Osteocyte (in vitro differentiated cells): Measurements from ENCODE around the gene MAP4K3. TPM values are rescaled to one million over a fixed set of nuclear protein-coding genes. Genes with fewer than 3 reads are reported as not detected.

Source experiments
- DNase-seq: peaks from one replicate; pipeline ENCODE4 v3.0.0; 2021; ENCODE audit warnings: mixed read lengths; ENCODE audit not compliant: unreplicated experiment; ENCODE audit errors: extremely low spot score
- H3K27ac Mint-ChIP-seq: one replicate; pipeline ENCODE4 v1.8.0; 2021; ENCODE audit warnings: mild to moderate bottlenecking, mixed read lengths; ENCODE audit not compliant: unreplicated experiment
- H3K27me3 Mint-ChIP-seq: one replicate; pipeline ENCODE4 v1.8.0; 2021; ENCODE audit warnings: mixed read lengths; ENCODE audit not compliant: unreplicated experiment
- H3K36me3 Mint-ChIP-seq: one replicate; pipeline ENCODE4 v1.8.0; 2021; ENCODE audit warnings: mixed read lengths; ENCODE audit not compliant: unreplicated experiment
- H3K4me1 Mint-ChIP-seq: one replicate; pipeline ENCODE4 v1.8.0; 2021; ENCODE audit warnings: mixed read lengths; ENCODE audit not compliant: unreplicated experiment
- H3K4me3 Mint-ChIP-seq: one replicate; pipeline ENCODE4 v1.8.0; 2021; ENCODE audit warnings: mild to moderate bottlenecking, moderate library complexity, mixed read lengths; ENCODE audit not compliant: unreplicated experiment
- H3K9me3 Mint-ChIP-seq: one replicate; pipeline ENCODE4 v1.8.0; 2021; ENCODE audit warnings: mixed read lengths; ENCODE audit not compliant: unreplicated experiment
- CTCF ChIP-seq: fragments of 200-600 bp; sonication (generic); IDR thresholded peaks from 2 replicates; pipeline ENCODE4 v1.5.0; 2021; ENCODE audit warnings: antibody characterized with exemption, mild to moderate bottlenecking, moderate library complexity
- total RNA-seq: library from RNA; stranded (reverse); gene quantifications from 2 replicates; pipeline ENCODE4 v1.2.1, GENCODE V29; 2021

Gene MAP4K3
- total RNA-seq, 1 donor from 2014 or later = 35.0 TPM

- Mint-ChIP-seq H3K4me1 (peaks cover 31% of the 10 kb centered on the region), H3K27me3 (no peaks in the 10 kb centered on the region), H3K36me3 (peaks cover 8% of the 10 kb centered on the region), H3K9me3 (peaks cover 4% of the 10 kb centered on the region), H3K27ac (no peak overlapping the region), H3K4me3 (no peak overlapping the region)
- no peak for DNase-seq
- TF ChIP-seq CTCF = no peak
Measured at GRCh38 chr2:39383146-39383545, 53.9 kb downstream of the MAP4K3 start.

DNA sequence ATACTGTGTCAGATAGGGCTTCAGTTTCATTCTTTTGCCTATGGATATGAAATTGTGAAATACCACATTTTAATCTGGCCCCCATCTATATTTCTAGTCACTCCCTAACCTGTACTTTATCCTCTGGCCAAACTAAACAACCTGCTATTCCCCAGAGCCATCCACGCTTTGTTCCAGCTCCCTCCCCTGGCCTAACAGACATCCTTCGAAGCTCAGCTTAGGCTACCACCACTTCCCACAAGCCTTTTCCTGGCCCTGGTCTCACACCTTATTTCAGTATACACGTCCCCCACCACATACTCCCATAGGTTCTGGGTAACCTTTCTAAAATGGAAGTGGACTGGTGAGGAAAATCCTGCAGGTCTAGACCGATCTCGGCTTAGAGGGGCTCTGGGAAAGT, 55.4 kb downstream of the MAP4K3 start:
- TF ChIP-seq CTCF = no peak
- Mint-ChIP-seq H3K4me1 (peaks cover 33% of the 10 kb centered on the region), H3K36me3 (peaks cover 9% of the 10 kb centered on the region), H3K9me3 (peaks cover 4% of the 10 kb centered on the region), H3K27me3 (no peaks in the 10 kb centered on the region), H3K4me3 (no peak overlapping the region), H3K27ac (peak overlapping the region; percentile 72)
- no peak for DNase-seq

GRCh38 chr2:39380525-39381150, 56.4 kb downstream of the MAP4K3 start:
- no peak for DNase-seq

GRCh38 chr2:39379643-39380524, 57.2 kb downstream of the MAP4K3 start:
- H3K27me3 Mint-ChIP-seq = no peaks in the 10 kb centered on the region
- H3K36me3 Mint-ChIP-seq = peaks cover 14% of the 10 kb centered on the region
- H3K27ac Mint-ChIP-seq = peak overlapping the region; percentile 63
- no peak overlapping the region for H3K4me3 Mint-ChIP-seq
- peak; percentile 75 for TF ChIP-seq CTCF
- H3K4me1 Mint-ChIP-seq = peaks cover 33% of the 10 kb centered on the region
- no peak for DNase-seq
- H3K9me3 Mint-ChIP-seq = peaks cover 2% of the 10 kb centered on the region

More at GRCh38 chr2:39380525-39381150, 56.4 kb downstream of the MAP4K3 start:
- TF ChIP-seq CTCF = no peak
- peaks cover 10% of the 10 kb centered on the region for H3K36me3 Mint-ChIP-seq
- H3K9me3 Mint-ChIP-seq = peaks cover 4% of the 10 kb centered on the region
- no peak overlapping the region for H3K4me3 Mint-ChIP-seq
- H3K4me1 Mint-ChIP-seq = peaks cover 33% of the 10 kb centered on the region
- H3K27ac Mint-ChIP-seq = peak overlapping the region; percentile 29
- H3K27me3 Mint-ChIP-seq = no peaks in the 10 kb centered on the region

GRCh38 chr2:39378968-39379367, 58.1 kb downstream of the MAP4K3 start:
- peaks cover 13% of the 10 kb centered on the region for H3K36me3 Mint-ChIP-seq
- DNase-seq = no peak
- H3K9me3 Mint-ChIP-seq = no peaks in the 10 kb centered on the region
- peaks cover 33% of the 10 kb centered on the region for H3K4me1 Mint-ChIP-seq
- no peak for TF ChIP-seq CTCF
- H3K27ac Mint-ChIP-seq = peak overlapping the region; percentile 12
- H3K27me3 Mint-ChIP-seq = no peaks in the 10 kb centered on the region
- H3K4me3 Mint-ChIP-seq = no peak overlapping the region
